ENCODE data around the gene MIGA2. TPM values are rescaled to one million over a fixed set of nuclear protein-coding genes. Genes with fewer than 3 reads are reported as not detected.

The MIGA2 gene
- total and polyA plus RNA-seq, 9 of the 15 experiments (the other 6 are each of a cell fraction or from before 2014, with no cell fraction given): 0.15 to 54.1 (median 18.0) TPM

- TF ChIP-seq ZNF407 (IDR thresholded peaks at IDR 0.05; ENCODE audit: low read depth) (no peak), NR1H2 (CRISPR knock-in tag; IDR thresholded peaks at IDR 0.05) (no peak), ZSCAN32 (CRISPR knock-in tag; IDR thresholded peaks at IDR 0.05) (no peak), ZNF347 (CRISPR knock-in tag; IDR thresholded peaks at IDR 0.05; ENCODE audit: low read depth) (no peak), LARP7 (IDR thresholded peaks at IDR 0.05) (no peak), TCFL5 (CRISPR knock-in tag; conservative IDR thresholded peaks at IDR 0.05) (no peak), STAT6 (CRISPR knock-in tag; IDR thresholded peaks at IDR 0.05) (no peak), ZNF561 (CRISPR knock-in tag; conservative IDR thresholded peaks at IDR 0.05) (no peak), SP1 (CRISPR knock-in tag; IDR thresholded peaks at IDR 0.05) (peak; percentile 86), ARID4B (CRISPR knock-in tag; IDR thresholded peaks at IDR 0.05) (peak; percentile 45), ZNF436 (CRISPR knock-in tag; IDR thresholded peaks at IDR 0.05) (no peak)
These were observed 74.5 kb downstream of the MIGA2 start, which contains the start of the genes CRAT and PTPA (continued) for GRCh38 chr9:129110740-129111527.
